ENCODE data around the gene ZNF646. TPM values are rescaled to one million over a fixed set of nuclear protein-coding genes. Genes with fewer than 3 reads are reported as not detected.

ZNF646 gene
- total RNA-seq, 2 experiments from 2014 or later = 30.1 to 33.8 TPM

DNA sequence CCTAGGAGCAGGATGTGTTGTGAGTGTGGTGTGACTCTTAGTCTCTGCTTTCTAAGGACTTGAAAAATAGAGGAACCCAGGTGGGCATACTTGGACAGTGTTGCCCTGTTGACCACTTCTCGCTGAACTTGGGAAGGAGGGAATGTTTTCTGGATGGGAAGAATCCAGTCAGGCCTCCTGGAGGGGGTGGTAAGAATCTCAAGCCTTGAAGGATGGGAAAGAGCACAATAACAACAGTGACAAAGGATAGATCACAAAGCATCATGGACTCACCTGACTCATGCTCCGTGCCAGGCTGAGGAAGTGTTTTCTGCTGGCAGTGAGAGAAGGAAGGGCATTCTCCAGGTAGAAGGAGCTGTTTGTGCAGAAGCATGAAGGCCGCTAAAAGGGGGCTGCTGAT is 51.6 kb downstream of the ZNF646 start:
- H3K9me3 ChIP-seq (ENCODE audit: low read length) = no peaks in the 10 kb centered on the region
- no peaks in the 10 kb centered on the region for H3K9me2 ChIP-seq (ENCODE audit: insufficient read depth, low read length)
- no peak overlapping the region for H3K27ac ChIP-seq (ENCODE audit: low read depth, low read length, poor library complexity, severe bottlenecking)
- ChIA-PET POLR2A (no interaction called here), CTCF (ENCODE audit: unreplicated experiment) (interaction anchor here (0.6 kb wide), 1 partner anchor 179 kb away, joined by 3 read pairs; no protein-coding TSS in a partner anchor)
- H4K20me1 ChIP-seq (ENCODE audit: insufficient read depth, low read length) = no peaks in the 10 kb centered on the region
- no peak overlapping the region for H3K4me2 ChIP-seq (ENCODE audit: low read length)
- no peak for TF ChIP-seq EZH2phosphoT487 (IDR thresholded peaks at IDR 0.05; ENCODE audit: borderline replicate concordance, low read depth, low read length)
- TF ChIP-seq, protein P1, sequence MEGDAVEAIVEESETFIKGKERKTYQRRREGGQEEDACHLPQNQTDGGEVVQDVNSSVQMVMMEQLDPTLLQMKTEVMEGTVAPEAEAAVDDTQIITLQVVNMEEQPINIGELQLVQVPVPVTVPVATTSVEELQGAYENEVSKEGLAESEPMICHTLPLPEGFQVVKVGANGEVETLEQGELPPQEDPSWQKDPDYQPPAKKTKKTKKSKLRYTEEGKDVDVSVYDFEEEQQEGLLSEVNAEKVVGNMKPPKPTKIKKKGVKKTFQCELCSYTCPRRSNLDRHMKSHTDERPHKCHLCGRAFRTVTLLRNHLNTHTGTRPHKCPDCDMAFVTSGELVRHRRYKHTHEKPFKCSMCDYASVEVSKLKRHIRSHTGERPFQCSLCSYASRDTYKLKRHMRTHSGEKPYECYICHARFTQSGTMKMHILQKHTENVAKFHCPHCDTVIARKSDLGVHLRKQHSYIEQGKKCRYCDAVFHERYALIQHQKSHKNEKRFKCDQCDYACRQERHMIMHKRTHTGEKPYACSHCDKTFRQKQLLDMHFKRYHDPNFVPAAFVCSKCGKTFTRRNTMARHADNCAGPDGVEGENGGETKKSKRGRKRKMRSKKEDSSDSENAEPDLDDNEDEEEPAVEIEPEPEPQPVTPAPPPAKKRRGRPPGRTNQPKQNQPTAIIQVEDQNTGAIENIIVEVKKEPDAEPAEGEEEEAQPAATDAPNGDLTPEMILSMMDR (conservative IDR thresholded peaks at IDR 0.05; ENCODE audit: low read length) = no peak
- BruUV-seq (replicated peaks) = no TSS peak
- H2AFZ ChIP-seq (ENCODE audit: low read length) = no peak overlapping the region
- DNase-seq (ENCODE audit: low spot score) = no peak
- H3K79me2 ChIP-seq (ENCODE audit: insufficient read depth, low read depth, low read length) = no peaks in the 10 kb centered on the region
- peaks cover 63% of the 10 kb centered on the region for H3K36me3 ChIP-seq (ENCODE audit: insufficient read depth, low read length)
- no peak overlapping the region for H3K4me3 ChIP-seq (ENCODE audit: low read depth, low read length, poor library complexity, severe bottlenecking)
- no peaks in the 10 kb centered on the region for H3K4me1 ChIP-seq (ENCODE audit: insufficient read depth, low read length, poor library complexity, severe bottlenecking)
- intact Hi-C loops (cut with micrococcal nuclease; ENCODE audit: unreplicated experiment) = no loop called here

DNA sequence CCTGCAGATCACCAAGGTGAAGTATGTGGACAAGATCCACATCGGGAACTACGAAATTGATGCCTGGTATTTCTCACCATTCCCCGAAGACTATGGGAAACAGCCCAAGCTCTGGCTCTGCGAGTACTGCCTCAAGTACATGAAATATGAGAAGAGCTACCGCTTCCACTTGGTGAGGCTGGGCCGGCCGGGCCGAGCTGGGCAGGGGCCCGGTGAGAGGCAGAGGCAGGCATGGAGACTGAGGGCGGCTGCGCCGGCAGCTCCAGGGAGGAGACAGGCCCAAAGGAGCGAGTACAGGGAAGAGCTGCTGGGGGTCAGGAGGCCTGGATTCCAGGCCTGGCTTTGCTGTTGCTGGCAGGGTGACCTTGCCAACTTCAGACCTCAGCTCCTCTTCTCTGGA is 53.0 kb downstream of the ZNF646 start:
- Histone ChIP-seq H2AFZ (ENCODE audit: low read length) (no peak overlapping the region), H3K36me3 (ENCODE audit: insufficient read depth, low read length) (peaks cover 62% of the 10 kb centered on the region), H4K20me1 (ENCODE audit: insufficient read depth, low read length) (no peaks in the 10 kb centered on the region), H3K4me3 (ENCODE audit: low read depth, low read length, poor library complexity, severe bottlenecking) (no peak overlapping the region), H3K9me3 (ENCODE audit: low read length) (no peaks in the 10 kb centered on the region), H3K9me2 (ENCODE audit: insufficient read depth, low read length) (no peaks in the 10 kb centered on the region), H3K27ac (ENCODE audit: low read depth, low read length, poor library complexity, severe bottlenecking) (no peak overlapping the region), H3K4me1 (ENCODE audit: insufficient read depth, low read length, poor library complexity, severe bottlenecking) (no peaks in the 10 kb centered on the region), H3K79me2 (ENCODE audit: insufficient read depth, low read depth, low read length) (no peaks in the 10 kb centered on the region), H3K4me2 (ENCODE audit: low read length) (no peak overlapping the region)
- intact Hi-C loops (cut with micrococcal nuclease; ENCODE audit: unreplicated experiment) = no loop called here
- CTCF ChIA-PET (ENCODE audit: unreplicated experiment) = interaction anchor here (0.8 kb wide), 1 partner anchor 15 kb away, joined by 3 read pairs; no protein-coding TSS in a partner anchor
- TF ChIP-seq EZH2phosphoT487 (IDR thresholded peaks at IDR 0.05; ENCODE audit: borderline replicate concordance, low read depth, low read length) = no peak
- TF ChIP-seq, protein P1 (conservative IDR thresholded peaks at IDR 0.05; ENCODE audit: low read length) = no peak
- POLR2A ChIA-PET = no interaction called here
- no TSS peak for BruUV-seq (replicated peaks)
- no peak for DNase-seq (ENCODE audit: low spot score)

DNA sequence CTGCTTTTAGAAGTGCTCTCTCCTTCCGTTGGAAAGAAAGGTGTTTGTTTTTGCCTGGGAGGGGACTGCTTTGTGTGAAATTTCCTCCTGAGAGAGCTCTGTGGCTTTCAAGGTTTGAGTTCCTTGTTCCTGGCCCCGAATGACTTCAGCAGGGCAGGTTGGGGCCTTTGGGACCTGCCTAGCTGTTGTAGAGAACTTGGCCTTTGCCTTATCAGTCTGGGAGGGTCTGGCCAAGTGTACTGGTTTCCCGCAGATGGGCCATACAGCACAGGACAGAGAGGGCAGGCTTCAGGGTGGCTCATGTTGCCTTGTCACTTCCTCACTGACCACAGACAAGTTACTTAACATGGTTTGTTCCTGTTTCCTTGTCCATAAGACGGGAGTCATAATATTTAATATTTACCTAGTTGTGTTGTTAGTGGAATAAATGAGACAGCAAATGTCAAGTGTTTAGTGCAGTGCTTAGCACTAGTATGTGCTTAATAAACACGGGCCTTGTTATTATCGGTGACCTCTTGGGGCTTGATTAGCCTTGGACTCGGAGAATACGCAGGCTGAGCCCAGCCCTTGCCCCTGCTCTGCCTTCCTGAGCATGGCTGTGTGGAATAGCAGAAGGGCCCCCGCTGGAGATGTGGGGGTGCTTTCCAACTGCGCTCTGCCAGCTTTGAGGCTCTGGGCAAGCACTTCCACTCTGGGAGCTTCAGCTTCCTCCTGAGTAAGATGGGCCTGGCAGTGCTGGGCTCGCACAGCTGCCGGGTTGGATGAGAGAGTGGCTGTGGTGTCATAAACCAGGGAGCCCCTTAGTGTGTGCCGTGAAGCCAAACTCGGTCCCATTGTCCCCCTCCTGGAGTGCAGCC is 54.7 kb downstream of the ZNF646 start:
- CTCF ChIA-PET (ENCODE audit: unreplicated experiment) = interaction anchor here (0.6 kb wide), 1 partner anchor 11 kb away, joined by 8 read pairs; the partner anchor contains the start of gene KAT8
- H2AFZ ChIP-seq (ENCODE audit: low read length) = no peak overlapping the region
- no peak overlapping the region for H3K4me3 ChIP-seq (ENCODE audit: low read depth, low read length, poor library complexity, severe bottlenecking)
- intact Hi-C loops (cut with micrococcal nuclease; ENCODE audit: unreplicated experiment) = no loop called here
- H3K4me1 ChIP-seq (ENCODE audit: insufficient read depth, low read length, poor library complexity, severe bottlenecking) = no peaks in the 10 kb centered on the region
- no peaks in the 10 kb centered on the region for H3K9me3 ChIP-seq (ENCODE audit: low read length)
- H3K36me3 ChIP-seq (ENCODE audit: insufficient read depth, low read length) = peaks cover 47% of the 10 kb centered on the region
- no peaks in the 10 kb centered on the region for H3K9me2 ChIP-seq (ENCODE audit: insufficient read depth, low read length)
- no peaks in the 10 kb centered on the region for H4K20me1 ChIP-seq (ENCODE audit: insufficient read depth, low read length)
- no peaks in the 10 kb centered on the region for H3K79me2 ChIP-seq (ENCODE audit: insufficient read depth, low read depth, low read length)
- no peak overlapping the region for H3K4me2 ChIP-seq (ENCODE audit: low read length)
- POLR2A ChIA-PET = interaction anchor here (0.8 to 2.8 kb wide), 2 partner anchors 11 to 13 kb away, joined by 3 to 8 read pairs; partner anchors contain the start of gene KAT8
- no peak for DNase-seq (ENCODE audit: low spot score)
- no TSS peak for BruUV-seq (replicated peaks)
- TF ChIP-seq EZH2phosphoT487 (IDR thresholded peaks at IDR 0.05; ENCODE audit: borderline replicate concordance, low read depth, low read length) = no peak
- TF ChIP-seq, protein P1 (conservative IDR thresholded peaks at IDR 0.05; ENCODE audit: low read length) = no peak
- no peak overlapping the region for H3K27ac ChIP-seq (ENCODE audit: low read depth, low read length, poor library complexity, severe bottlenecking)
